CD14-positive monocyte (primary cell): Measurements from ENCODE around the gene GLB1L3. TPM values are rescaled to one million over a fixed set of nuclear protein-coding genes. Genes with fewer than 3 reads are reported as not detected.

Experiments used
- DNase-seq, 3 donors: peaks; one replicate each; pipeline ENCODE4 v3.0.0-alpha.2; 2011 to 2022
- H2AFZ ChIP-seq: 2 replicates; pipeline ENCODE4 v1.6.0; 2012; ENCODE audit warnings: mild to moderate bottlenecking, low read depth, low read length, inconsistent platforms; ENCODE audit not compliant: insufficient read depth, poor library complexity, severe bottlenecking
- H3K27ac ChIP-seq, 2 donors: 1 replicate in 1 of 2; 2 replicates in 1 of 2; pipeline ENCODE4 v1.5.1; 2012 to 2013; ENCODE audit warnings: low read length in 2 of 2, control low read depth in 1 of 2, inconsistent platforms in 1 of 2, low read depth in 1 of 2, mild to moderate bottlenecking in 1 of 2
- H3K27me3 ChIP-seq, 2 donors: one replicate each; pipeline versions ENCODE4 v1.6.0 to v1.6.1; 2011 to 2013; ENCODE audit warnings: low read length in 2 of 2; ENCODE audit not compliant: control insufficient read depth in 2 of 2, insufficient read depth in 2 of 2
- H3K36me3 ChIP-seq, 2 donors: replicated peaks in 1 of 2; 1 replicate in 1 of 2; 2 replicates in 1 of 2; pipeline versions ENCODE4 v1.5.1 to v1.6.1; 2012 to 2013; ENCODE audit warnings: low read length in 2 of 2, control low read depth in 1 of 2, inconsistent platforms in 1 of 2, mild to moderate bottlenecking in 1 of 2; ENCODE audit not compliant: insufficient read depth in 2 of 2, control insufficient read depth in 1 of 2
- H3K4me1 ChIP-seq, 2 donors: 1 replicate in 1 of 2; 2 replicates in 1 of 2; pipeline versions ENCODE4 v1.5.1 to v1.6.1; 2012 to 2013; ENCODE audit warnings: low read length in 2 of 2, control low read depth in 1 of 2, inconsistent platforms in 1 of 2, mild to moderate bottlenecking in 1 of 2, moderate library complexity in 1 of 2; ENCODE audit not compliant: insufficient read depth in 2 of 2, control insufficient read depth in 1 of 2
- H3K4me2 ChIP-seq: replicated peaks from 2 replicates; pipeline ENCODE3; 2012; ENCODE audit warnings: low read length, moderate library complexity, mild to moderate bottlenecking; ENCODE audit not compliant: poor library complexity, severe bottlenecking; ENCODE audit errors: extremely low read depth
- H3K4me3 ChIP-seq, 3 experiments: fragments of 200-600 bp in 1 of 3; sonication (generic) in 1 of 3; replicated peaks in 1 of 3; 1 replicate in 2 of 3; 2 replicates in 1 of 3; pipeline ENCODE4 v1.5.1; 2011 to 2013; ENCODE audit warnings: low read length in 3 of 3, mild to moderate bottlenecking in 3 of 3, control low read depth in 2 of 3, low read depth in 2 of 3, inconsistent platforms in 1 of 3, moderate library complexity in 1 of 3
- H3K79me2 ChIP-seq: 2 replicates; pipeline ENCODE4 v1.6.0; 2012; ENCODE audit warnings: mild to moderate bottlenecking, control low read depth, inconsistent platforms, low read length, moderate library complexity; ENCODE audit not compliant: insufficient read depth
- H3K9ac ChIP-seq: 2 replicates; pipeline ENCODE4 v1.6.0; 2017; ENCODE audit warnings: low read length, mild to moderate bottlenecking; ENCODE audit not compliant: insufficient read depth, poor library complexity, severe bottlenecking
- H3K9me3 ChIP-seq, 2 donors: replicated peaks in 1 of 2; 1 replicate in 1 of 2; 2 replicates in 1 of 2; pipeline versions ENCODE4 v1.5.1 to v1.6.1; 2012 to 2013; ENCODE audit warnings: low read length in 2 of 2, control low read depth in 1 of 2; ENCODE audit not compliant: control insufficient read depth in 1 of 2, insufficient read depth in 1 of 2
- H4K20me1 ChIP-seq: 2 replicates; pipeline ENCODE4 v1.6.0; 2012; ENCODE audit warnings: mild to moderate bottlenecking, low read length, control low read depth, moderate library complexity; ENCODE audit not compliant: insufficient read depth
- H3K27ac Mint-ChIP-seq, 7 donors: one replicate each; pipeline ENCODE4 v1.8.0; 2020; ENCODE audit warnings: mild to moderate bottlenecking in 7 of 7, mixed read lengths in 7 of 7, moderate library complexity in 6 of 7, inconsistent platforms in 2 of 7
- H3K27me3 Mint-ChIP-seq, 3 donors: one replicate each; pipeline ENCODE4 v1.8.0; 2021 to 2022; ENCODE audit warnings: low read depth in 3 of 3, mild to moderate bottlenecking in 3 of 3, mixed read lengths in 3 of 3, moderate library complexity in 3 of 3, inconsistent platforms in 1 of 3
- H3K36me3 Mint-ChIP-seq, 2 donors: one replicate each; pipeline ENCODE4 v1.8.0; 2020; ENCODE audit warnings: mixed read lengths in 2 of 2, inconsistent platforms in 1 of 2, mild to moderate bottlenecking in 1 of 2
- H3K4me1 Mint-ChIP-seq: one replicate; pipeline ENCODE4 v1.8.0; 2020; ENCODE audit warnings: mild to moderate bottlenecking, mixed read lengths
- H3K4me3 Mint-ChIP-seq, 2 donors: one replicate each; pipeline ENCODE4 v1.8.0; 2020; ENCODE audit warnings: mild to moderate bottlenecking in 2 of 2, mixed read lengths in 2 of 2, moderate library complexity in 1 of 2
- H3K9me3 Mint-ChIP-seq, 7 donors: one replicate each; pipeline ENCODE4 v1.8.0; 2020 to 2022; ENCODE audit warnings: mixed read lengths in 7 of 7, mild to moderate bottlenecking in 6 of 7, moderate library complexity in 6 of 7, inconsistent platforms in 2 of 7
- WGBS: methylation state at CpG from one replicate; pipeline ENCODE4 v1.1.5; 2013; ENCODE audit warnings: missing lambda C conversion rate; ENCODE audit not compliant: insufficient coverage; 5-methylcytosine and 5-hydroxymethylcytosine counted together
- intact Hi-C, 2 donors: fragments of 100-400 bp; cut with micrococcal nuclease; formaldehyde crosslinking; loops; one replicate each; pipeline versions ENCODE4 v1.15.0 to v1.15.1; 2023
- polyA plus RNA-seq, 3 donors: library from polyadenylated mRNA; depleted of rRNA in 1 of 3; unstranded in 2 of 3; stranded (reverse) in 1 of 3; fragments of 300-500 nt in 2 of 3; fragments of >200 nt in 1 of 3; fragmentation: Illumina TruSeq in 2 of 3; gene quantifications; 1 replicate in 2 of 3; 2 replicates in 1 of 3; pipeline ENCODE4 v1.2.3, GENCODE V29; 2012 to 2021
- TF ChIP-seq, protein P1 (sequence below): fragments of 200-600 bp; IDR thresholded peaks from one replicate; pipeline ENCODE4 v1.8.0; 2022; ENCODE audit warnings: antibody characterized with exemption, mild to moderate bottlenecking

GLB1L3 gene
- polyA plus RNA-seq, 3 donors: not detected

DNA sequence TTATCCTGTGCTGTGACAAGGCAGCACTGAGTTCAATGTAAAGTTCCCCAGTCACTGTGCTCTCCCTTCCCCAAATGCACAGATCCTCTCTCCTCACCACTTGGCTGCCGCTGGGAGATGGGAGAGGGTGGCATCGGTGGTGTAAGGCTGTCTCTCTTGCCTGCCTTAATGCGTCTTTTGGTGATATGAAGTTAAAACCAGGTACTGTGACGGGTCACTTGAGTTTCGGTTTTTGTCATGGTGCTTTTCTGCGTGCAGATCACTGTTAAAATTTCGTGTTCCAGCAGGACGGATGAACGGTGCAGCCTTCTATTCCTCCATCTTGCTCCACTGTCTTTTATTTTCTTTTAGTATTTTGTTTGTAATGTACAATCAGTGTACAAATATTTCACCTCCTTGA, 74.2 kb downstream of the GLB1L3 start:
- no peak overlapping the region for H3K4me2 ChIP-seq
- Mint-ChIP-seq H3K9me3 (peaks cover 0 to 3% (median 0%) of the 10 kb centered on the region in 7 donors), H3K27me3 (peaks cover 3 to 16% (median 4%) of the 10 kb centered on the region in 3 donors), H3K36me3 (no peaks in the 10 kb centered on the region), H3K4me3 (no peak overlapping the region), H3K4me1 (no peaks in the 10 kb centered on the region), H3K27ac (no peak overlapping the region)
- H3K9ac ChIP-seq: no peak overlapping the region
- TF ChIP-seq, protein P1, sequence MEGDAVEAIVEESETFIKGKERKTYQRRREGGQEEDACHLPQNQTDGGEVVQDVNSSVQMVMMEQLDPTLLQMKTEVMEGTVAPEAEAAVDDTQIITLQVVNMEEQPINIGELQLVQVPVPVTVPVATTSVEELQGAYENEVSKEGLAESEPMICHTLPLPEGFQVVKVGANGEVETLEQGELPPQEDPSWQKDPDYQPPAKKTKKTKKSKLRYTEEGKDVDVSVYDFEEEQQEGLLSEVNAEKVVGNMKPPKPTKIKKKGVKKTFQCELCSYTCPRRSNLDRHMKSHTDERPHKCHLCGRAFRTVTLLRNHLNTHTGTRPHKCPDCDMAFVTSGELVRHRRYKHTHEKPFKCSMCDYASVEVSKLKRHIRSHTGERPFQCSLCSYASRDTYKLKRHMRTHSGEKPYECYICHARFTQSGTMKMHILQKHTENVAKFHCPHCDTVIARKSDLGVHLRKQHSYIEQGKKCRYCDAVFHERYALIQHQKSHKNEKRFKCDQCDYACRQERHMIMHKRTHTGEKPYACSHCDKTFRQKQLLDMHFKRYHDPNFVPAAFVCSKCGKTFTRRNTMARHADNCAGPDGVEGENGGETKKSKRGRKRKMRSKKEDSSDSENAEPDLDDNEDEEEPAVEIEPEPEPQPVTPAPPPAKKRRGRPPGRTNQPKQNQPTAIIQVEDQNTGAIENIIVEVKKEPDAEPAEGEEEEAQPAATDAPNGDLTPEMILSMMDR: no peak
- H3K4me3 ChIP-seq: no peak overlapping the region
- no peak overlapping the region for H3K27ac ChIP-seq
- no peaks in the 10 kb centered on the region for H3K79me2 ChIP-seq
- H3K36me3 ChIP-seq: no peaks in the 10 kb centered on the region
- WGBS: no CpG with 5 or more reads among the region's 9 CpGs
- no peaks in the 10 kb centered on the region for H3K27me3 ChIP-seq
- intact Hi-C loops: no loop called here
- no peaks in the 10 kb centered on the region for H3K9me3 ChIP-seq
- DNase-seq: no peak
- H4K20me1 ChIP-seq: no peaks in the 10 kb centered on the region
- no peak overlapping the region for H2AFZ ChIP-seq
- no peaks in the 10 kb centered on the region for H3K4me1 ChIP-seq

DNA sequence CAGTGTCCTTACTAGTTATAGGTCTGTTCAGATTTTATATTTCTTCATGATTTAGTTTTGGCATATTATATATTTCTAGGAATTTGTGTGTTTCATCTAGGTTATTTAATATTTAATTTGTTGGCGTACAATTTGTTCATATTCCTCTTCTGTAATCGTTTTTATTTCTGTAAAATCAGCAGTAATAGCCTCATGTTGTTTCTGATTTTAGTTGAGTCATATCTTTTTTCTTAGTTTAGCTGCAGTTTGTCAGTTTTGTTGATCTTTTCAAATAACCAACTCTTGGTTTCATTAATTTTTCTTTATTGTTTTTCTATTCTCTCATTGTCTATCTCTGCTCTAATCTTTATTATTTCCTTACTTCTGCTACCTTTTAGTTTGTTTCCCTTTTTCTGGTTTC, 75.9 kb downstream of the GLB1L3 start:
- no peaks in the 10 kb centered on the region for H3K36me3 ChIP-seq
- DNase-seq: no peak
- no peaks in the 10 kb centered on the region for H4K20me1 ChIP-seq
- Mint-ChIP-seq H3K27ac (no peak overlapping the region), H3K4me1 (no peaks in the 10 kb centered on the region), H3K4me3 (no peak overlapping the region), H3K36me3 (no peaks in the 10 kb centered on the region), H3K27me3 (peaks cover 3 to 15% (median 8%) of the 10 kb centered on the region in 3 donors), H3K9me3 (peaks cover 0 to 3% (median 0%) of the 10 kb centered on the region in 7 donors)
- no peaks in the 10 kb centered on the region for H3K79me2 ChIP-seq
- no peaks in the 10 kb centered on the region for H3K9me3 ChIP-seq
- intact Hi-C loops: no loop called here
- H3K4me2 ChIP-seq: no peak overlapping the region
- H3K9ac ChIP-seq: no peak overlapping the region
- H3K4me1 ChIP-seq: no peaks in the 10 kb centered on the region
- H3K27me3 ChIP-seq: no peaks in the 10 kb centered on the region
- no peak overlapping the region for H2AFZ ChIP-seq
- H3K4me3 ChIP-seq: no peak overlapping the region
- no peak overlapping the region for H3K27ac ChIP-seq
- no CpG with 5 or more reads among the region's 2 CpGs for WGBS
- TF ChIP-seq, protein P1: no peak
